Vagina (tissue), 2 donors: ENCODE results near the gene RABL6.

Source experiments
- CTCF ChIP-seq, 3 experiments: fragments of 450-650 bp in 2 of 3; fragments of 200-600 bp in 1 of 3; sonication (generic) in 1 of 3; IDR thresholded peaks; one replicate each; pipeline ENCODE4 v1.5.1; 2017 to 2019; ENCODE audit warnings: antibody characterized with exemption in 3 of 3, mild to moderate bottlenecking in 2 of 3, moderate library complexity in 2 of 3
- POLR2A ChIP-seq, 2 donors: fragments of 450-650 bp; IDR thresholded peaks; one replicate each; pipeline ENCODE4 v1.6.1; 2017; ENCODE audit warnings: antibody characterized with exemption in 2 of 2, mild to moderate bottlenecking in 2 of 2, moderate library complexity in 2 of 2

- TF ChIP-seq CTCF (IDR thresholded peaks at IDR 0.05) (no peak), POLR2A (IDR thresholded peaks at IDR 0.05) (no peak)
Measured at GRCh38 chr9:136762915-136763648, 44.7 kb upstream of the RABL6 start.
